ENCODE measurements around the gene RAB27B. TPM values are rescaled to one million over a fixed set of nuclear protein-coding genes. Genes with fewer than 3 reads are reported as not detected.
"Not testable (repeated sequence)": the region's sequence is repeated elsewhere in the genome, so short reads cannot be mapped to it uniquely, and the experiment has no call there.

RAB27B gene
- total and polyA plus RNA-seq, 9 donors: 0.22 to 1.2 (median 0.61) TPM

DNA sequence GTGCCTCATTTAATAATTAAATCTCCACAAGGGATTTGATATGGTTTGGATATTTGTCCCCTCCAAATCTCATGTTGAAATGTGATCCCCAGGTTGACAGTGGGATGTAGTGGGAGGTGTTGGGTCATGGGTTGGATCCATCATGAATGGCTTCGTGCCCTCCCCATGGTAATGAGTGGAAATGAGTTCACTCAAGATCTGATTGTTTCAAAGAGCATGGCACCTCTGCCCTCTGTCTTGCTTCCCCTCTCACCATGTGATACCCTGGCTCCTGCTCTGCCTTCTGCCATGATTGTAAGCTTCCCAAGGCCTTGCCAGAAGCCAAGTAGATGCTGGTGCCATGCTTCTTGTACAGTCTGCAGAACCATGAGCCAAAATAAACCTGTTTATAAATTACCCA lies 15.0 kb upstream of the RAB27B start:
- H3K4me1 ChIP-seq (ENCODE audit: control insufficient read depth, insufficient read depth, low read length): no peaks in the 10 kb centered on the region
- H3K36me3 ChIP-seq (ENCODE audit: control insufficient read depth, insufficient read depth, low read length): no peaks in the 10 kb centered on the region
- no peak for DNase-seq
- H3K27ac ChIP-seq (ENCODE audit: low read length): no peak overlapping the region
- H3K9me3 ChIP-seq (replicated peaks; ENCODE audit: control insufficient read depth, low read depth, low read length): no peaks in the 10 kb centered on the region
- no CpG with 5 or more reads among the region's 1 CpG for WGBS (ENCODE audit: insufficient coverage)
- no peak overlapping the region for H3K4me3 ChIP-seq (ENCODE audit: low read length)
- H3K27me3 ChIP-seq (ENCODE audit: control insufficient read depth, insufficient read depth, low read length): no peaks in the 10 kb centered on the region

DNA sequence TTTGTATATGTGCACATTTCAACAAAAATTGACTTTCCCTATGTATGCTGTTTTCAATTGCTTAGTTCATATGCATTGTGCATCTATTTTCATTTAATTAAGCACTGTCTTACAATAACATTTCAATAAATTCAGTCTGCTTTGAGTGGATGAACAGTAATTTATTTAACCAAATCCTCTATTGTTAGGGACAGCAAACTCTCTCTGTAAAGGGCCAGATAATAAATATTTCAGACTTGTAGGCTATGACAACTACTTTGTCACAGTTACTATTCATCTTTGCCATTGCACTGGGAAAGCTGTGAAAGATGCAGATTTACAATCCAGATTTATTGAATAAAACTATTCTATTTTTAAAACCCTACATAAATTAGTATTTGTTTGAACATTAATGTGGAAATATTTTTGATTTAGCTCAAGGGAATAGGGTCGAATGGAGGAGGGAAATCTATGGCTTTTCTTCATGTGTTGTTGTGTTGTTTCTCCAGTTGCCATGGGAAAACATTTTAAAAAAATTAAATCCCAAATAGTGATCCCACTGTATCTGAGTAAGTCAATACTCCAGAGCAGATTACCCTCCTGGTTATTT lies 14.2 kb upstream of the RAB27B start:
- Histone ChIP-seq H3K4me3 (ENCODE audit: low read length) (no peak overlapping the region), H3K36me3 (ENCODE audit: control insufficient read depth, insufficient read depth, low read length) (no peaks in the 10 kb centered on the region), H3K4me1 (ENCODE audit: control insufficient read depth, insufficient read depth, low read length) (no peaks in the 10 kb centered on the region), H3K9me3 (replicated peaks; ENCODE audit: control insufficient read depth, low read depth, low read length) (no peaks in the 10 kb centered on the region), H3K27ac (ENCODE audit: low read length) (no peak overlapping the region), H3K27me3 (ENCODE audit: control insufficient read depth, insufficient read depth, low read length) (no peaks in the 10 kb centered on the region)
- DNase-seq: peak; percentile 52
- no CpG with 5 or more reads among the region's 1 CpG for WGBS (ENCODE audit: insufficient coverage)

DNA sequence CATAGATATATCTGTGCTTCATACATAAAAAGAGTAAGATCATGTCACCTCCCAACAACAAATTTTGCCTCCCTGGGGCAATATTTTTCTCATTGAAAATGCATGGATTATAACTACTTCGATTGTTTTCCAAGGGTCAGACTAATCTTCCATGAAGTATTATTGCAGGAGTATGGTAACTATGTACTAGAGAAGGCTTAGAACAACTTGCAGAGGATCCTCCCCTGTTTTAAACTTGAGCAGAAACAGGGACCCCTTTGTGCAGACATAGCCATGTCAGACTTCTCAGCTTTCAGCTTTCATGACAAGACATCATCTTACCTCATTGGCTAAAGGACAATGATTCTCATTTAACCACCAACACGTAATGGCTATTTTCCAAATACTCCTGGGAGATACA lies 13.2 kb upstream of the RAB27B start:
- Histone ChIP-seq H3K27me3 (ENCODE audit: control insufficient read depth, insufficient read depth, low read length) (no peaks in the 10 kb centered on the region), H3K4me3 (ENCODE audit: low read length) (no peak overlapping the region), H3K36me3 (ENCODE audit: control insufficient read depth, insufficient read depth, low read length) (no peaks in the 10 kb centered on the region), H3K27ac (ENCODE audit: low read length) (no peak overlapping the region), H3K4me1 (ENCODE audit: control insufficient read depth, insufficient read depth, low read length) (no peaks in the 10 kb centered on the region), H3K9me3 (replicated peaks; ENCODE audit: control insufficient read depth, low read depth, low read length) (no peaks in the 10 kb centered on the region)
- 67% methylated on average over 1 of the region's 2 CpGs for WGBS (ENCODE audit: insufficient coverage)
- no peak for DNase-seq

GRCh38 chr18:54820785-54821275 lies 7.4 kb upstream of the RAB27B start:
- not testable (repeated sequence) for H3K4me1 ChIP-seq (ENCODE audit: control insufficient read depth, insufficient read depth, low read length); H3K9me3 ChIP-seq (replicated peaks; ENCODE audit: control insufficient read depth, low read depth, low read length); H3K27ac ChIP-seq (ENCODE audit: low read length); DNase-seq; H3K36me3 ChIP-seq (ENCODE audit: control insufficient read depth, insufficient read depth, low read length); H3K4me3 ChIP-seq (ENCODE audit: low read length); H3K27me3 ChIP-seq (ENCODE audit: control insufficient read depth, insufficient read depth, low read length)
- no CpG with 5 or more reads among the region's 2 CpGs for WGBS (ENCODE audit: insufficient coverage)

GRCh38 chr18:54822872-54823845 lies 5.1 kb upstream of the RAB27B start:
- peaks cover 2% of the 10 kb centered on the region for H3K27me3 ChIP-seq (ENCODE audit: control insufficient read depth, insufficient read depth, low read length)
- no peaks in the 10 kb centered on the region for H3K9me3 ChIP-seq (replicated peaks; ENCODE audit: control insufficient read depth, low read depth, low read length)
- 85% methylated on average over 4 of the region's 6 CpGs for whole genome bisulfite sequencing (ENCODE audit: insufficient coverage)
- no peak overlapping the region for H3K27ac ChIP-seq (ENCODE audit: low read length)
- DNase-seq: no peak
- no peaks in the 10 kb centered on the region for H3K36me3 ChIP-seq (ENCODE audit: control insufficient read depth, insufficient read depth, low read length)
- no peaks in the 10 kb centered on the region for H3K4me1 ChIP-seq (ENCODE audit: control insufficient read depth, insufficient read depth, low read length)
- H3K4me3 ChIP-seq (ENCODE audit: low read length): no peak overlapping the region

- Histone ChIP-seq H3K36me3 (ENCODE audit: control insufficient read depth, insufficient read depth, low read length) (no peaks in the 10 kb centered on the region), H3K9me3 (replicated peaks; ENCODE audit: control insufficient read depth, low read depth, low read length) (no peaks in the 10 kb centered on the region), H3K4me3 (ENCODE audit: low read length) (no peak overlapping the region), H3K4me1 (ENCODE audit: control insufficient read depth, insufficient read depth, low read length) (peaks cover 2% of the 10 kb centered on the region), H3K27me3 (ENCODE audit: control insufficient read depth, insufficient read depth, low read length) (peaks cover 5% of the 10 kb centered on the region), H3K27ac (ENCODE audit: low read length) (no peak overlapping the region)
- WGBS (ENCODE audit: insufficient coverage): no CpG with 5 or more reads among the region's 1 CpG
- no peak for DNase-seq
These were observed 3.5 kb upstream of the RAB27B start for GRCh38 chr18:54824761-54825160.

- no peak overlapping the region for H3K27ac ChIP-seq (ENCODE audit: low read length)
- peaks cover 5% of the 10 kb centered on the region for H3K27me3 ChIP-seq (ENCODE audit: control insufficient read depth, insufficient read depth, low read length)
- H3K36me3 ChIP-seq (ENCODE audit: control insufficient read depth, insufficient read depth, low read length): no peaks in the 10 kb centered on the region
- H3K9me3 ChIP-seq (replicated peaks; ENCODE audit: control insufficient read depth, low read depth, low read length): no peaks in the 10 kb centered on the region
- H3K4me3 ChIP-seq (ENCODE audit: low read length): no peak overlapping the region
- peaks cover 2% of the 10 kb centered on the region for H3K4me1 ChIP-seq (ENCODE audit: control insufficient read depth, insufficient read depth, low read length)
- DNase-seq: no peak
- 50% methylated on average over 1 of the region's 2 CpGs for WGBS (ENCODE audit: insufficient coverage)
These were observed 2.5 kb upstream of the RAB27B start for GRCh38 chr18:54825601-54826344.

- DNase-seq: peak; percentile 23
- Histone ChIP-seq H3K4me1 (ENCODE audit: control insufficient read depth, insufficient read depth, low read length) (peaks cover 2% of the 10 kb centered on the region), H3K9me3 (replicated peaks; ENCODE audit: control insufficient read depth, low read depth, low read length) (no peaks in the 10 kb centered on the region), H3K27ac (ENCODE audit: low read length) (no peak overlapping the region), H3K36me3 (ENCODE audit: control insufficient read depth, insufficient read depth, low read length) (no peaks in the 10 kb centered on the region), H3K27me3 (ENCODE audit: control insufficient read depth, insufficient read depth, low read length) (peaks cover 5% of the 10 kb centered on the region), H3K4me3 (ENCODE audit: low read length) (peak overlapping the region; percentile 40)
- no CpG with 5 or more reads among the region's 2 CpGs for WGBS (ENCODE audit: insufficient coverage)
These were observed 709 bp downstream of the RAB27B start for GRCh38 chr18:54828986-54829385.

GRCh38 chr18:54829856-54830255 lies 1.6 kb downstream of the RAB27B start:
- no peak for DNase-seq
- Histone ChIP-seq H3K27me3 (ENCODE audit: control insufficient read depth, insufficient read depth, low read length) (peaks cover 5% of the 10 kb centered on the region), H3K4me3 (ENCODE audit: low read length) (no peak overlapping the region), H3K9me3 (replicated peaks; ENCODE audit: control insufficient read depth, low read depth, low read length) (no peaks in the 10 kb centered on the region), H3K36me3 (ENCODE audit: control insufficient read depth, insufficient read depth, low read length) (no peaks in the 10 kb centered on the region), H3K4me1 (ENCODE audit: control insufficient read depth, insufficient read depth, low read length) (peaks cover 2% of the 10 kb centered on the region), H3K27ac (ENCODE audit: low read length) (no peak overlapping the region)
- no CpG with 5 or more reads among the region's 1 CpG for WGBS (ENCODE audit: insufficient coverage)

DNA sequence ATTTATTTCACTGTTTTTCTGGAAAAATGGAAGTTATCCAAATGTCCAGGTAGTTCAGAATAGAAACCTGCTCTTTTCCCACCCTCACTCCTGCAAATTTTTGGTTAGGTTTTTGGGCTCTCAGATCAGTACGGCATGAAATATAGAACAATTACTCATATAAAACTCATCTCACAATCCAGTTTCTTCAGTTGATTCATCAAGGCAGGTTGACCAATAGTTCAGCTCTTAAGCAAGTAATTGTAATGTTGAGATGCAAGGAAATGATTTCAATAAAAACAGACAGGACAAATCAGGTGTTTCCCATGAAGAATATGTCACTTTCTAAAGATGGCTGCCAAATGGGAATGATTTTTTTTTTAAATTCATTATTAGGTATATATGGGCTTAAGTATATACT lies 2.0 kb downstream of the RAB27B start:
- no peak overlapping the region for H3K4me3 ChIP-seq (ENCODE audit: low read length)
- no peaks in the 10 kb centered on the region for H3K9me3 ChIP-seq (replicated peaks; ENCODE audit: control insufficient read depth, low read depth, low read length)
- peaks cover 2% of the 10 kb centered on the region for H3K4me1 ChIP-seq (ENCODE audit: control insufficient read depth, insufficient read depth, low read length)
- no peaks in the 10 kb centered on the region for H3K36me3 ChIP-seq (ENCODE audit: control insufficient read depth, insufficient read depth, low read length)
- H3K27me3 ChIP-seq (ENCODE audit: control insufficient read depth, insufficient read depth, low read length): peaks cover 5% of the 10 kb centered on the region
- H3K27ac ChIP-seq (ENCODE audit: low read length): no peak overlapping the region
- 100% methylated on average over 1 of the region's 1 CpG for WGBS (ENCODE audit: insufficient coverage)
- DNase-seq: no peak
